HG03139 (cell line): ENCODE data around the gene APOL5.

ENCODE experiments used
- ATAC-seq: cut with Tn5 transposase; IDR thresholded peaks from one replicate; pipeline ENCODE4 v1.9.1; 2021; ENCODE audit not compliant: unreplicated experiment

APOL5 gene

DNA sequence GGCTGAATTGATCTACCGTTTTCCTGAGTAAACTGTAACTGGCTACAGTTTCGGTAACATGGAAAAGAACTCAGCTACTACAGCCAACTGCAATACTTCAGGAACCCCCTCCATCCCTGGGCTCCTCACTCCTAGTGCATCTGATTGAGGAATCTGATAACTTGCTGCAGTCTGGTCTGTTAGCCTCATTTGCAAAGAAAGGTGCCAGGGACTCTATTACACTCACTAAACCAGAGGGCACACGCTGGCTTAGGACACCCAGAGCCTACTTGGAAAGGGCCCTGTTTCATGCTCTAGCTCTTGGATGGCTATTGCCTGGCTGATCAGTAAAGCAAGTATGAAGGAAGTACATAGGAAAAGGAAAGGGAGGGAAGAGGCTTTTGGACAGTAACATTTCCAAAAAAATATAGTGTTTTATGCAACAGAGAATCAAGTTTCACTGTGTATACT is 22.3 kb downstream of the APOL5 start:
- no peak for ATAC-seq

DNA sequence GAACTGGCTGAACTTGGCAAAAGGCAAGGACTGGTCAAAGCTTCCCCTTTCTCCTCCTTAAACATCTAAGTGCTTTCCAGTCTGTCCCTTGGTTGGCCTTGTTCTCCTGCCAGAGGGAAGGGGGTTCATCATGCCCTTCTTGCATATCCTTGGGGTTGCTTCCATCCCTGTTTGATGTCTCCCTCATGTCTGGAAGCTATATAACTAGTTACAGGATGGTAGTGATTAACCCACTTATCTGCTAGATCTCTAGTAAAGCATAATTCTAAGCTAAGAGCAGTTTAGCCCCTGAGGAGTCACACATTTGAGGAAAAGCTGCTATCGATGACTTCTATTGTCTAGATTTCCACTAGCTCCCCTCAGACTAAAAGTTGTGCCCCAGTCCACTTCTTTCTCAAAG is 22.9 kb downstream of the APOL5 start:
- ATAC-seq, result no peak

DNA sequence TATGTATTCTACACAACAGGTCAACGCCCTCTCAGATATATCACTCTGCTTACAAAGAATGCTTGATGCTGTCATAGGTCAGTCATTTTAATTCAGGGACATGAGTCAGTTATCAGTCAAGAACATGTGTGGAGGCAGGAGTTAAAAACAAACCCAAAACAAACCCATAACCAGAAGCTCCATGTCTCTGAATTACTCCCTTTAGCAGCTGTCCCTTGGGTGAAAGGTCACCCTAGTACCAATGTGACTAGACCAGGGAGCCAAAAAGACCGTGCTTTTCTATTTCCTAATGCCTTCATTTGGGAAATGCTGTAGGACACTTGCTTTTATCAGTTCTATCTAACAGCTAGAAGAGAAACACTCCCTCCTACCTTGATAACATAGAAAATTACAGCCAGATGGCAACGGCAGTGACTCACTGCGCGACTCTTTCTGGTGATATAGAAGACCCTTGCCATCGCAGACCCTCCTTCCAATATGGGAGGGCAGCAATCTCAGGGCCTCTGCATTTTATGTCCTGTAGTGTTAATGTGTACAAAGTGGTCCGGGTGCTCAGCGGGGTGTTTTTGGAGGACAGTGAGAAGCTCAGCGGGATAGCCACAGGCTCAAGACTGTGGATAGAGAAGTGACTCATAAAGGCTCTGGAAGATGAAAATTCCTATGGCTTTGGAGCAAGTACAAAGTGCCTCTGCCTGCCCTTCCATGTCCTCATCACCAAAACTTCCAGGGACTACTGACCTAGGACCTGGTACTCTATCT is 24.8 kb downstream of the APOL5 start:
- no peak for ATAC-seq

DNA sequence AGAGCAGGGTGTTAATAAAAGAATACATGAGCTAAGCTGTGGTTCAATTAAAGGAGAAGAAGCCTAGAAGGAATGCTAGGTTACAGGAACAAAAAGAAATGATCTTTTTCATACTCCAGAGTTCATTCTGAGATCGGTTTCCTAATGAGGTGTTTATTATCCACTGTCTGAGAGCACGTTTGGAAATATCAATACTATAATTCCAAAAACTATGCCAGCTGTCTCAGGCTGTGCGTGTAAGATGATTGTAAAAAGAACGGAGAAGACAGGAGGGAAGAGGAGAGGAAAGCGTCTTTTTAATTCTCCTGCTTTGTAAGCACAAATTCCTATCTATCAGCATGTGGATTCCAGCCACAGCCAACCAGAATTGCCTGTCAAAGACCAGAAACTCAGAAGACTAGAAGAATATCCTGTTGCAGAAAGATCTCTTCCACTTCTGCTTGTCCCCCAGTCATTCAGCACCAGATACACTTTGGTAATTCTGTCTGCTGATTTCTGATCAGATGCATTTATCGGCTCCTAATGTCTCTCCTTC is 25.7 kb downstream of the APOL5 start:
- no peak for ATAC-seq

DNA sequence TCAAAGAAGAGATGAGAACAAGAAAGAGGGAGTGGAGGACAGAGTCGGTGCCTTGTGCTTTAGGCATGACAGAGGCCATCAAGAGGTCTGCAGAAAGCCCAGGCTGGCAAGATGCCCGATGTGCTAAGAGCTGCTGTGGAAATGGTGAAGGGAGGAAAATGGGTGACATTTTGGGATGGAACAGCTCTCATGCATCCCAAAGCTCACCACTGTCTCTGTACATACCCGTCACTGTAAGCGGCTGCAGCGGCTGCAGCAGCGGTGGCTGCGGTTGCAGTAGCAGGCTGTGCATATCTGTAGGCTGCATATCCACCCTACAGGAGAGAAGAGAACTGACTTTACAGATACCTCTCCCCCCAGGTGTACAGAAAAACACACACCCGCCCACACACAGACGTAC is 28.6 kb downstream of the APOL5 start:
- ATAC-seq, result no peak

DNA sequence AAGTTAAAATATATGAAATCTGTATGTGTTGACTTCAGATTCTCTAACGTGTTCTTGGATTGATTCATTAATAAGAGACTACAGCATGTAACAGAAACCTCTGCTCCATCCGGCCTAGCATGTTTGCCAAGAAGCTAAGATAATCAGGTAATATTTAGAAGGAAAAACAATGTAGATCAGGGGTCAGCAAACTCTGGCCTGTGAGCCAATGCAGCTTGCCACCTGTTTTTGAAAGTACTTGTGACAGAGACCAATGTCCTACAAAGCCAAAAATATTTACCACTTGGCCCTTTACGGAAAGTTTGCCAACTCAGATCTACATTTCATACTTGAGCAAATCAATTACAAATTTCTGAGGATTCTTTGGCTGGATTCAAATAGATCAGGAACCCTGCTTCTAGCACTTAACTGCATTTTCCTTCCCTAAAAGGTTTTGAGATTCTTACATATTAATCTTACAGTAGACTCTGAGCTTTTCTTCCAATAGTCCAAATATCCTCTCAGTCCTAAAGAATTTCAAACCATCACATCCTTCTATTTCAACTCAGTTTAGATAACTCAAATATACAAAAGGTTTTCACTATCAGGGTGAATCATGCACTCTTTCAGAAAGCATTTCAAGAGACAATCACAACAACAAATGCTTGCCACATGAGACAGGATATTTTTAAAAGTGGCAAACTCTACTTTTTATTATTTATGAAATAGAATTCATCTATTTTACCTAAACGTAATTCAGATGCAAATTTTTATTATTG is 29.5 kb downstream of the APOL5 start:
- no peak for ATAC-seq

DNA sequence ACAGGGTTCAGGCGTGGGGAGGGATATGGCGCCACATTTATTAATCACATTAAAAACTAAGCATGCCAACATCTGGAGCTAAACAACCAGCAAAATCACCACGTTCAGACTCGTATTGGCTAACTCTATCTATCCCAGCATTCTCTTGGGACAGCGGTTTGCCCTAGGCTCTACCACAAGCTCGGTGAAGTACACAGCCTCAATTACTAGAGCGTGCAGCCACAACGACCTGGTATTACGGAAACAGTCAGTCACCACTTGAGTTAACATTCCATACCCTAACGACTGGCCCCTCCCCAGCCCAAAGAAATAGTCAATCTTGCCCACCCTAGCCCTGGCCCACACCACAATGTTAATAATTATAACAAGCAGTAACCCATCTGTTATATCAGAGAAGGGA is 32.1 kb downstream of the APOL5 start:
- peak; percentile 90 for ATAC-seq

DNA sequence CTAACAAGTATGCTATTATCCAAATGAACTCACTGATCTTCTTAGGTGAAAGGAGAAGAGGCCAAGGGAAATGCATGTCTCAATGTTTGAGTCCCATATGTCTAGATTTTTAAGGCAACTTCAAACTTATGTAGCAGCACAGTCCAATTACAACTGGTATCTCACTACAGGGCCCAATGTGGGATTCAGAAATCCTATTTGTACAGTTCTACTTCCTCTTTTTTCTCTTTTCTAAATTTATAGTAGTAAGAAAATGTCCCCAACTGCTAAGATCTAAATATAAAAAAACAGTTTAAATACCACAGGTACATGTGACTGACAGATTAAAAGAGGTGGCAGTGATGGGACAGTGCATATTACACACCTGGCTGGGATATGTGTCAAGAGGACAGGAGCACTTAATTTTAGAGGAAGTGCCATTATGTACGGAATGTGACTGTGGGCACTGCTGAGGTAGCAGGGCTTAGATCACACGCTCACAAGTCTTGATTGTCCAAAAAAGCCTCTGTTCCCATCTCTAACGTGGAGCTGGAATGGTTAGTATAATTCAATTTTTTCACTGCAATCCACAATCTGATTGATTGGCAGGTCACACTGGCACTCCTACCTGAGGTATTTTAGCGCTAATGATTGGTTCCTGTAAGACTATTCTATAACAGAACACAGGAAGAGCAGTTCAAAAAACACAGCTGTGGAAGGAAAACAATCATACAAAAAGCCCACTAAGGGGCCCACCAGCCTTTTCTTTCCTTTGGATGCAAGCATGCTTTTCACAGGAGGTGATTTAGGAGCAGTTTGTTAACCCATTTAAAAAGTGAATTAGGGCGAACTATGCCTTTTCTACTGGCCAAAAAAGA is 34.6 kb downstream of the APOL5 start:
- ATAC-seq, result no peak

DNA sequence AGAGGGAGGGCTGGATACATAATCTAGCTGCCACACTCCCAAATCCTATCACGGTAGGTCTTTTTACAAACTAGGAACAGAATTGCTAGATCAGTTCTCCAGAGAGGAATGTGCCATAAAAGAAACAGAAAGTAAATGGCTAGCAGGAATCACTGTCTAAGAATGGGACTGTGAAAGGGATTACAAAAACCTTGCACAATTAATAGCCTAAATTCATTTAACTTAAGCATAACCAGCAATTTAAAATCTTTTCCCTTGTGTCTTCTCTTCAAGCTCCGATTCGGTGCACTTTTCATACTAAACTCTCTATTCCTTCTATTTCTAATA is 35.2 kb downstream of the APOL5 start:
- ATAC-seq, result no peak

DNA sequence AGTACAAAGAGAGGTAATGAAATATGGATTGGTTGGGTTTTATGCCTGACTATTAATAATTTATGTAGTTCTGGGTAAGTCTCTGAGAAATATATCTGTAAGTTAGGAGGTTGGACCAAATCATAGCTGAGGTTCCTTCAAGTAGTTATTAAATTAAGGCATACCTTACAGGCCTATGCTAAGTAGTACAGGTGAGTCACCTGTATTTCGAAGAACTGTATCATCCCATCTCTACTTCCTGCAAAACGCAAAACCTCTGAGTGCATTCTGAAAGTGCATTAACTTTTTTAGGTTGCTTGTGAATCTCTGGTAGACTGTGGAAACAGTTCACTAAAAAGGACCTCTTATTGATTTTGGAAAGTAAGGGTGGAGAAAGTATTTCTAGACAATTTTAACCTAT is 37.1 kb downstream of the APOL5 start:
- ATAC-seq, result no peak

DNA sequence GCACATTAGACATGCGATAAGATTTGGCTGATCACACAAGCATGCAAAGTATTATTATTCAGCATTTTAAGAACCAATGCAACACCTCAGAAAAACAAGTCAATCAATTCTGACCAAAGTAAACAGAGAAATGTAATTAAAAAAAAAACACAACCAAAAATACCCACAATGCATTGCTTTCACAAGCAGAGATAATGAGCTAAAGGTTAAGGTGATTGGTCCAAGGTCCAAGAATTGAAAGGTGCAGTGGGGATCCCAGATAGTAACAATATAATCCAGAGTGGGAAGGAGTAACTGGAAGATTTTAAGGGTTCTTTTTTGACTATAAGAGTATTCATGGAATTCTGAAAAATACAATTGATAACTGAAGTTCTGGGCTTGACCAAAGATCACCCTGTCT is 39.0 kb downstream of the APOL5 start:
- no peak for ATAC-seq

DNA sequence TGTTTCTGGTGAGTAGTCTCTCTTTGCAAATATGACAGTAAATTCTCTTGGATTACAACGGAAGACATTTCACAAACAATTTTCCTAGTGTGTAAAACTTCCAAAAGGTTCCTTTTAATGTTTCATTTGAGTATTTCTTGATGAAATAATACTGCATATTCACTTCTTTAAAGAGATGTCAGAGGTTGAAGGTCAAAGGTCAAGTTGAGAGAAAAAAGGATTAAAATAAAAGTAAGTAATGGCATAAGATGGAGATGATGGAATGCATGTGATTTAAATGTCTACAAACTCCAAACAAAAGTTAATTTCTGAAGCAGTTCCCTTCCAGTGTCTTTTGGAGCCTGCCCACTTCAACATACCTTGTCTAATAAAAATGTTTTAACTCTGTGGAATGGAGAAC is 40.7 kb downstream of the APOL5 start:
- no peak for ATAC-seq

DNA sequence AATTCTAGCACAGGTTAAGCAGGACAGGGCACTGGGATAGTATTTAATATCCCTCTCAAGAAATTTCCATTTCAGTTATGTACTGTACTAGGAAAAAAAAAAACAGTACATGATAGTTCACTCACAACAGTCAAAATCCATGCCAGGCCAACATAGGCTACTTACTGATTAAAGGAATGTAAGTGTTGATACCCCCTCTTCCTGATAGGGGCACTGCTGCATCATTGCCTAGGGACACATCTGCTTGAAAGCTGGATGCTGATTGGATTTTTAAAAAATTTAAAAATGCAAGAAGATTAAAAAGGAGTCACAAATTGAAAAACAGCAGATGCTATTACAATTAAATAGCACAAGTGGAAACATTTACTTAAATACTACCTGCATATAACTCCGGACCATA is 43.4 kb downstream of the APOL5 start:
- no peak for ATAC-seq

DNA sequence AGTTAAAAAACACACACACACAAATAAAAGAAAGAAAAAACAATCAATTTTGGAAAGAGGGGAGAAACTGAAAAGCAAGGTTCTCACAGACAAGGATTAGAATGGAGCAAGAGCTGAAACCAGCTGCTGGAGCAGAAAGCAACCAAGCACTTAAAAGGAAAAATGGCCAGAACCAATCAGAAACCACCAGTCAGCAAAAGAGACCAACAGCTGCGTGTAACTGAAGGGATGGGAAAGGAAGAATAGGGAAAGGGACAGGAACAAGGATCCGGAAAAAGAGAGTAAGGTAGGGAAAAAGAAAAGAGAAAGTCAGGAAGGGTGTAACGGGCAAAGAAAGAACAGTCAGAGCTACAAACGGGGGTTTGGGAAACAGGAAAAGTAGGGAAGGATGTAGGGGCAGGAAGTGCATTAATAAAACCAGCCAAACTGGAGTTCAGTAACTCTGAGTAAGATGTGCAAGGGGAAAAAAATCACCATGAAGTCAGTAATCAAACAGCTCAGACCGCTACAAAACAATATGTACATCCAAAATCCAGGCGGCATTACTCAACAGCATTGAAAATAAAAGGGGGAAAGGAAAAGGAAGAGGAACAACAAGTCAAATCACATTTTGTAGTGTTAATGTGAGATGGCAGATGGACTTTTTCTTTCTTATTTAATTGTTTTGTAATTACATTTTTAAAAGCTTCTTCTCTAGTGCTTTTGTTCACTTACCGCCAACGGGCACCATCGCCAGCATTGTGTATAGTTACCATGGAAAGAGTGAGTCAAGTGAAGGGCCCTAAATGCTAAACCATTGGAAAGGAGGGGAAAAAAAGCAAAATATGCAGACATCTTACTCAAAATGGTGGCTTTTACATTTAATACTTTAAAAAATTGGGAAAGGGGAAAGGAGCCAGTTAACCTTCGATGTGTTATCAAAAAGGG is 49.2 kb downstream of the APOL5 start:
- ATAC-seq, result no peak

DNA sequence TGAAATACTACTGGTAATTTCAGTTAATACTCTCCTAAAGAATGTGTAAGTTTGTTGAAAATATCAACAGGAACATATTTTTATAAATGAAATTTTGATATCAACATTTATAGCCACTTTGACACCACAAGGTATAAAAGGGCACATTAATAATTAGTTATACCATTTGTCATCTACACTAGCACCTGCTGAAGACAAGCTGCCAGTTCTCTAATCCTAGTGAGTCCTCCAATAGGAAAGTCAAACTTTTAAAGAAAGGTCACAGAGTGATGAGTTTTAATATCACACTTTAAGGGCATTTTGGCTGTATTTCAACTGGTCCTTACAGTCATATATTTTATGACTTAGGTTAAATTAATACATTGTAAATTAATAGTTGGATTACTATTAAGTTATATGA is 52.3 kb downstream of the APOL5 start:
- no peak for ATAC-seq

DNA sequence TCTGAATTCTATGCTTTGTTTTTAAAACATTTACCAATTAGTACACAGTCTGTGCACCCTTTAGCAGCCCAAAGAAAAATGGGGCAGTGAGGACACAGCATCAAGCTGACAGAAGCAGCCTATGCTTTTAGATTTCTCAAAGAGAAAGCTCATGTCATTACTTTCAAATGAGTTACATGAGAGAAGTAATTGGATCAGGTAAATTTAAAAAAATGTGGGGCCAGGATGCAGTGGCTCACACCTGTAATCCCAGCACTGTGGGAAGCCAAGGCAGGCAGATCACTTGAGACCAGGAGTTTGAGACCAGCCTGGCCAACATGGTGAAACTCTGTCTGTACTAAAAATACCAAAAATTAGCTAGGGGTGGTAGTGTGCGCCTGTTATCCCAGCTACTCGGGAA is 57.7 kb downstream of the APOL5 start:
- no peak for ATAC-seq

DNA sequence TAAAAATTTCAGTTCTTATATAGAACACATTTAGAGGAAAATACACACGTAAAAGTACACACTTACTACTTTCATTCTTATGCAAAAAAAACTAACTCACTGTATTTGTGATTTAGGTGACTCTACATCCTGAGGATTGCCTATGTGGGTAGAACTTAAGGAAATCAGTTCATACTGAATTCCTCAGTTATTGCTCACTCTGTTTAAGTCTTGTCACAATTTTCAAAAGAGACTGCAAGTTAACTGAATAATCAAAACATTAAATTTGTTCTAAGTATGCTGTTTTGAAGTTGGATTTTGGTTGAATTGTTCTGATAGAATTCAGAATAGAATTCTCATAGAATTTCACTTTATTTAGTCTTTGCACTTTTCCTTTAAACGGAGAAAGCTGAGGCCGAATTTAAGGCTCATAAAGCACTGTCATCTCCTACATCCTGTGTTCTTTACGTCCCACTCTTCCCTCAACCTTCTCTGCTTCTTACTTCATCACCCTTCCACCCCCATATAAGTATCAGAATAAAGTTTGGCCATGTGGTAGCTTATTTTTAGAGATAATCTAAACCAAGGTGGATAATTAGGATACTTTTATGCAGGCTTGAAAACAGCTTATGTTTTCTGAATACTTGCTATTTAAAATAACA is 59.8 kb downstream of the APOL5 start:
- ATAC-seq, result no peak
